ENCODE data around the gene SGTA. TPM values are rescaled to one million over a fixed set of nuclear protein-coding genes. Genes with fewer than 3 reads are reported as not detected.

The SGTA gene
- total and polyA plus RNA-seq, 2 of the 13 experiments (the other 11 are each of a cell fraction or from before 2014, with no cell fraction given) = 43.9 to 47.4 TPM

DNA sequence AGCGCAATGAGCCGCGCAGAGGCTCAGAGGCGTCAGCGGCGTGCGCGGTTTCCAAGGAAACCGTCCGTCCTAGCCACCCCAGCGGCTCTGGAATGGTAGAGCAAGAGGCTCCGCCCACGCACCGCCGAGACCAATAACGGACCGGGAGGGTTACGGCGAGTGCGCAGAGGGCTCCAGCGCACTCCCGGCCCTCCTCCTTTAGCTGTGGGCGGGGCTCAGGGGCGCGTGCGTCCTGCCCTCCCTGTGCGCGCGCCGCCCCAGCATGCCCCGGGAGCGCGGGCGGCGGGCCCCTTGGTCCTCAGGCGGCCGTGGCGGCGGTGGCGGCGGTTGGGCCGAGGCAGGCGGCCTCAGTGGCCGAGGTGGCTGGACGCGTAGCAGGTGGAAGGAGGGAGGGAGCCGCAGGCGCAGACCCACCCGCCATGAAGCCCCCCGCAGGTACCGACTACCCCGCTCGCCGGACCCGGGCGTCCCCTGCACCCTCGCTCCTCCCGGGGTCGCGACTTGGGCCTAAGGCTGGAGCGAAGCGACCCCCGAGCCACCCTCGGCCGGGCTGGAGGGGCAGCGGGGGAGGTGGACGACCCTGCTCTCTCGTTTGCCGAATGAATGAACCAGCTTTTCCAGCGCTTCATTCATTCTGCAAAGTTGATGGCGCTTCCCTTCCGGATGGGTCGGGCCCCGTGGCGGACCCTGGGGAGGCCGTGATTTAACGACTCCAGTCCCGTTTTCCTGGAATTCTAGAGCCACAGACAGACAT lies 2.3 kb upstream of the SGTA start, which contains the start of gene THOP1 (continued):
- TF ChIP-seq AKNA (CRISPR knock-in tag; IDR thresholded peaks at IDR 0.05; ENCODE audit: borderline replicate concordance) (no peak), ZNF430 (CRISPR knock-in tag; IDR thresholded peaks at IDR 0.05) (no peak; the same call in 1 of the 2 replicates), SKI (IDR thresholded peaks at IDR 0.05; ENCODE audit: partially characterized antibody) (peak; percentile 58), RAD21 (CRISPR knock-in tag; IDR thresholded peaks at IDR 0.05) (peak; percentile 65), ZNF431 (CRISPR knock-in tag; IDR thresholded peaks at IDR 0.05; ENCODE audit: borderline replicate concordance, low read depth) (peak; percentile 57; the same call in 1 of the 2 replicates), YY1 (IDR thresholded peaks at IDR 0.05; ENCODE audit: insufficient read depth, insufficient replicate concordance, low read depth, low read length) (peak; percentile 62), SP4 (CRISPR knock-in tag; IDR thresholded peaks at IDR 0.05) (peak; percentile 87), DMAP1 (CRISPR knock-in tag; IDR thresholded peaks at IDR 0.05) (peak; percentile 74), MAFF (IDR thresholded peaks at IDR 0.05; ENCODE audit: low read depth, low read length) (no peak), POLR2G (IDR thresholded peaks at IDR 0.05; ENCODE audit: low read depth, low read length) (peak; percentile 84), NCOA2 (CRISPR knock-in tag; IDR thresholded peaks at IDR 0.05) (no peak; the same call in 1 of the 2 replicates), HOXD1 (CRISPR knock-in tag; IDR thresholded peaks at IDR 0.05) (0 out of 2 replicates have a peak, but pooled peaks have one; percentile 17), HNF4G (IDR thresholded peaks at IDR 0.05; ENCODE audit: borderline replicate concordance, low read depth, low read length) (no peak), HNF4G (CRISPR knock-in tag; IDR thresholded peaks at IDR 0.05; ENCODE audit: borderline replicate concordance, low read depth) (0 out of 2 replicates have a peak, but pooled peaks have one; percentile 24), MYPOP (CRISPR knock-in tag; IDR thresholded peaks at IDR 0.05) (peak; percentile 100)
- TF ChIP-seq, protein P1, sequence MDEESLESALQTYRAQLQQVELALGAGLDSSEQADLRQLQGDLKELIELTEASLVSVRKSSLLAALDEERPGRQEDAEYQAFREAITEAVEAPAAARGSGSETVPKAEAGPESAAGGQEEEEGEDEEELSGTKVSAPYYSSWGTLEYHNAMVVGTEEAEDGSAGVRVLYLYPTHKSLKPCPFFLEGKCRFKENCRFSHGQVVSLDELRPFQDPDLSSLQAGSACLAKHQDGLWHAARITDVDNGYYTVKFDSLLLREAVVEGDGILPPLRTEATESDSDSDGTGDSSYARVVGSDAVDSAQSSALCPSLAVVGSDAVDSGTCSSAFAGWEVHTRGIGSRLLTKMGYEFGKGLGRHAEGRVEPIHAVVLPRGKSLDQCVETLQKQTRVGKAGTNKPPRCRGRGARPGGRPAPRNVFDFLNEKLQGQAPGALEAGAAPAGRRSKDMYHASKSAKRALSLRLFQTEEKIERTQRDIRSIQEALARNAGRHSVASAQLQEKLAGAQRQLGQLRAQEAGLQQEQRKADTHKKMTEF (CRISPR knock-in tag; IDR thresholded peaks at IDR 0.05) = peak; percentile 56; the same call in 1 of the 2 replicates
- TF ChIP-seq, protein P2, sequence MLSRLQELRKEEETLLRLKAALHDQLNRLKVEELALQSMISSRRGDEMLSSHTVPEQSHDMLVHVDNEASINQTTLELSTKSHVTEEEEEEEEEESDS (CRISPR knock-in tag; IDR thresholded peaks at IDR 0.05; ENCODE audit: borderline replicate concordance) = no peak
- TF ChIP-seq, protein P3, sequence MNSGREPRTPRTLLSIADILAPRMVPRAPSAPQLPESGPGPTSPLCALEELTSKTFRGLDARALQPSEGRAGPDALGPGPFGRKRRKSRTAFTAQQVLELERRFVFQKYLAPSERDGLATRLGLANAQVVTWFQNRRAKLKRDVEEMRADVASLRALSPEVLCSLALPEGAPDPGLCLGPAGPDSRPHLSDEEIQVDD (CRISPR knock-in tag; IDR thresholded peaks at IDR 0.05; ENCODE audit: borderline replicate concordance) = no peak

Measured in HepG2 (cell line).